ENCODE data around the gene ATG13. TPM values are rescaled to one million over a fixed set of nuclear protein-coding genes. Genes with fewer than 3 reads are reported as not detected.

Gene ATG13
- total RNA-seq, 4 donors from 2014 or later: 68.8 to 94.3 (median 90.2) TPM

- Histone ChIP-seq H3K4me3 (no peak overlapping the region), H3K36me3 (peaks cover 27% of the 10 kb centered on the region), H3K27me3 (no peaks in the 10 kb centered on the region), H3K9me3 (no peaks in the 10 kb centered on the region), H3K27ac (no peak overlapping the region), H3K4me1 (no peaks in the 10 kb centered on the region)
- DNase-seq (ENCODE audit: low spot score in 2 of 2): no peak
- TF ChIP-seq CTCF (IDR thresholded peaks at IDR 0.05): no peak
- no peak for TF ChIP-seq EP300 (IDR thresholded peaks at IDR 0.05)
- no peak for TF ChIP-seq POLR2A (IDR thresholded peaks at IDR 0.05)
- TF ChIP-seq POLR2AphosphoS5 (IDR thresholded peaks at IDR 0.05): no peak
- WGBS: 86% methylated on average over 5 of the region's 5 CpGs
Measured at GRCh38 chr11:46635557-46636139, 18.3 kb downstream of the ATG13 start.

- H3K36me3 ChIP-seq: peaks cover 19% of the 10 kb centered on the region
- WGBS: 95% methylated on average over 5 of the region's 5 CpGs
Measured at GRCh38 chr11:46637546-46637945, 20.2 kb downstream of the ATG13 start.

DNA sequence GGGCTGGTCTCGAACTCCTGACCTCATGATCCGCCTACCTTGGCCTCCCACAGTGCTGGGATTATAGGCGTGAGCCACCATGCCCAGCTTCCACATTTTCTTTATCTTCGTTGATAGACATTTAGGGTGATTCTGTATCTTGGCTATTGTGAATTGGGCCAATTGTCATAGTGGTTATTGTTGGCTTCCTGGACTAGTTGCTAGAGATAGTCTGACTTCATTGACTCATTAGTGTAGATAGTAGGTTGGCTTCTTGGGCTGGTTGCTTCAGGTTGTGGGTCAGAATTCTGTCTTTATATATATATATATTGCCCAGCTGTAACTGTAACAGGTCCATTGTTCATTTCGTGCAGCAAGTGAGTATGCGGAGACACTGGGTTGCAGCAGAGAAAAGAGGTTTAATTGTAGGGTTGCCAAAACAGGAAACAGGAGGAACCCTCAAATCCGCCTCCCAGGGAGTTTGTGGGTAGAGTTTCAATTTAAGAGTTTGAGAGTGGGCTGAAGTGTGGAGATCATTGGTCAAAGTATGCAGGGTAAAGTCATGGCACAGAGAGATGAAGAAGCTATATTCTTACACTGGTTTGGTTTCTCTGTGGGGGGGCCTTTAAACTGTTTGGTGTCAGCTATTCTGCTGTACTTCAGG is 22.0 kb downstream of the ATG13 start:
- Histone ChIP-seq H3K27ac (no peak overlapping the region), H3K9me3 (no peaks in the 10 kb centered on the region), H3K27me3 (no peaks in the 10 kb centered on the region), H3K36me3 (peaks cover 7% of the 10 kb centered on the region), H3K4me1 (no peaks in the 10 kb centered on the region), H3K4me3 (no peak overlapping the region)
- no peak for DNase-seq (ENCODE audit: low spot score in 2 of 2)
- TF ChIP-seq POLR2AphosphoS5 (IDR thresholded peaks at IDR 0.05) (no peak), POLR2A (IDR thresholded peaks at IDR 0.05) (no peak), EP300 (IDR thresholded peaks at IDR 0.05) (no peak), CTCF (IDR thresholded peaks at IDR 0.05) (no peak)
- 92% methylated on average over 7 of the region's 7 CpGs for WGBS

More at GRCh38 chr11:46637546-46637945, 20.2 kb downstream of the ATG13 start:
- Histone ChIP-seq H3K9me3 (no peaks in the 10 kb centered on the region), H3K27ac (no peak overlapping the region), H3K4me1 (no peaks in the 10 kb centered on the region), H3K4me3 (no peak overlapping the region), H3K27me3 (no peaks in the 10 kb centered on the region)
- TF ChIP-seq POLR2A (IDR thresholded peaks at IDR 0.05) (no peak), POLR2AphosphoS5 (IDR thresholded peaks at IDR 0.05) (no peak), CTCF (IDR thresholded peaks at IDR 0.05) (no peak), EP300 (IDR thresholded peaks at IDR 0.05) (no peak)
- no peak for DNase-seq (ENCODE audit: low spot score in 2 of 2)

- no peak overlapping the region for H3K27ac ChIP-seq
- no peaks in the 10 kb centered on the region for H3K9me3 ChIP-seq
- H3K36me3 ChIP-seq: peaks cover 7% of the 10 kb centered on the region
- no peak for DNase-seq (ENCODE audit: low spot score in 2 of 2)
- no peaks in the 10 kb centered on the region for H3K4me1 ChIP-seq
- no peaks in the 10 kb centered on the region for H3K27me3 ChIP-seq
- WGBS: 95% methylated on average over 6 of the region's 6 CpGs
- TF ChIP-seq CTCF (IDR thresholded peaks at IDR 0.05): no peak
- no peak for TF ChIP-seq POLR2AphosphoS5 (IDR thresholded peaks at IDR 0.05)
- TF ChIP-seq EP300 (IDR thresholded peaks at IDR 0.05): no peak
- TF ChIP-seq POLR2A (IDR thresholded peaks at IDR 0.05): no peak
- no peak overlapping the region for H3K4me3 ChIP-seq
Measured at GRCh38 chr11:46640036-46640788, 22.9 kb downstream of the ATG13 start.

DNA sequence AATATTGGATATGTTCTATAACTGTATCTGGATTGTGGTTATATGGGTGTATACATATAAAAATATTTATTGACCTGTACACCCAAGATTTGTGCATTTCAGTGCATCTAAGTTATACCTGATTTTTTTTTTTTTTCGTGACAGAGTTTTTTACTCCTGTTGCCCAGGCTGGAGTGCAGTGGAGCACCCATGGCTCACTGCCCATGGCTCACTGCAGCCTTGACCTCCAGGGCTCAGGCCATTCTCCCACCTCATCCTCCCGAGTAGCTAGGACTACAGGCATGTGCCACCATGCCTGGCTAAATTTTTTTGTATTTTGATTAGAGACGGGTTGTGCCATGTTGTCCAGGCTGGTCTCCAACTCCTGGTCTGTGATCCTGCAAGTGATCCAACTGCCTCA is 24.3 kb downstream of the ATG13 start:
- H3K9me3 ChIP-seq: no peaks in the 10 kb centered on the region
- TF ChIP-seq POLR2AphosphoS5 (IDR thresholded peaks at IDR 0.05) (no peak), EP300 (IDR thresholded peaks at IDR 0.05) (no peak), POLR2A (IDR thresholded peaks at IDR 0.05) (no peak), CTCF (IDR thresholded peaks at IDR 0.05) (no peak)
- H3K4me1 ChIP-seq: no peaks in the 10 kb centered on the region
- no peaks in the 10 kb centered on the region for H3K27me3 ChIP-seq
- 91% methylated on average over 3 of the region's 3 CpGs for WGBS
- peak in 1 of 2 donors; percentile 37 for DNase-seq (ENCODE audit: low spot score in 2 of 2)
- no peak overlapping the region for H3K27ac ChIP-seq
- no peak overlapping the region for H3K4me3 ChIP-seq
- H3K36me3 ChIP-seq: peaks cover 20% of the 10 kb centered on the region
